ENCODE results near the gene CAPN14. TPM values are rescaled to one million over a fixed set of nuclear protein-coding genes. Genes with fewer than 3 reads are reported as not detected.

The CAPN14 gene
- total and polyA plus RNA-seq, 4 donors: 0.05 to 0.08 TPM; not detected in 2

- TF ChIP-seq, protein P1, sequence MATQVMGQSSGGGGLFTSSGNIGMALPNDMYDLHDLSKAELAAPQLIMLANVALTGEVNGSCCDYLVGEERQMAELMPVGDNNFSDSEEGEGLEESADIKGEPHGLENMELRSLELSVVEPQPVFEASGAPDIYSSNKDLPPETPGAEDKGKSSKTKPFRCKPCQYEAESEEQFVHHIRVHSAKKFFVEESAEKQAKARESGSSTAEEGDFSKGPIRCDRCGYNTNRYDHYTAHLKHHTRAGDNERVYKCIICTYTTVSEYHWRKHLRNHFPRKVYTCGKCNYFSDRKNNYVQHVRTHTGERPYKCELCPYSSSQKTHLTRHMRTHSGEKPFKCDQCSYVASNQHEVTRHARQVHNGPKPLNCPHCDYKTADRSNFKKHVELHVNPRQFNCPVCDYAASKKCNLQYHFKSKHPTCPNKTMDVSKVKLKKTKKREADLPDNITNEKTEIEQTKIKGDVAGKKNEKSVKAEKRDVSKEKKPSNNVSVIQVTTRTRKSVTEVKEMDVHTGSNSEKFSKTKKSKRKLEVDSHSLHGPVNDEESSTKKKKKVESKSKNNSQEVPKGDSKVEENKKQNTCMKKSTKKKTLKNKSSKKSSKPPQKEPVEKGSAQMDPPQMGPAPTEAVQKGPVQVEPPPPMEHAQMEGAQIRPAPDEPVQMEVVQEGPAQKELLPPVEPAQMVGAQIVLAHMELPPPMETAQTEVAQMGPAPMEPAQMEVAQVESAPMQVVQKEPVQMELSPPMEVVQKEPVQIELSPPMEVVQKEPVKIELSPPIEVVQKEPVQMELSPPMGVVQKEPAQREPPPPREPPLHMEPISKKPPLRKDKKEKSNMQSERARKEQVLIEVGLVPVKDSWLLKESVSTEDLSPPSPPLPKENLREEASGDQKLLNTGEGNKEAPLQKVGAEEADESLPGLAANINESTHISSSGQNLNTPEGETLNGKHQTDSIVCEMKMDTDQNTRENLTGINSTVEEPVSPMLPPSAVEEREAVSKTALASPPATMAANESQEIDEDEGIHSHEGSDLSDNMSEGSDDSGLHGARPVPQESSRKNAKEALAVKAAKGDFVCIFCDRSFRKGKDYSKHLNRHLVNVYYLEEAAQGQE (IDR thresholded peaks at IDR 0.05): no peak
- no peak for TF ChIP-seq ATF3 (IDR thresholded peaks at IDR 0.05)
- no peak for TF ChIP-seq HNF4G (IDR thresholded peaks at IDR 0.05)
- no peak for TF ChIP-seq FOXA1 (IDR thresholded peaks at IDR 0.05)
- TF ChIP-seq RAD21 (IDR thresholded peaks at IDR 0.05): no peak
- TF ChIP-seq GABPA (IDR thresholded peaks at IDR 0.05 in 1 of 2, conservative IDR thresholded peaks at IDR 0.05 in 1 of 2): no peak
- TF ChIP-seq ZBTB33 (IDR thresholded peaks at IDR 0.05): no peak
Measured at GRCh38 chr2:31244101-31244500, 26.8 kb upstream of the CAPN14 start (continued).

GRCh38 chr2:31243053-31243452 is 25.7 kb upstream of the CAPN14 start:
- Histone ChIP-seq H3K27me3 (ENCODE audit: control insufficient read depth in 4 of 4, insufficient read depth in 4 of 4, low read length in 3 of 4) (no peaks in the 10 kb centered on the region), H3K9me3 (ENCODE audit: control insufficient read depth in 4 of 4, low read length in 3 of 4) (no peaks in the 10 kb centered on the region), H3K4me1 (ENCODE audit: control insufficient read depth in 4 of 4, insufficient read depth in 4 of 4, low read length in 3 of 4) (no peaks in the 10 kb centered on the region), H3K9ac (ENCODE audit: low read depth in 1 of 2, low read length in 2 of 2) (no peak overlapping the region), H3K4me3 (ENCODE audit: low read depth in 1 of 3, low read length in 3 of 3) (no peak overlapping the region), H3K27ac (ENCODE audit: low read depth in 1 of 2, low read length in 2 of 2) (no peak overlapping the region), H3K36me3 (ENCODE audit: control insufficient read depth in 4 of 4, insufficient read depth in 3 of 4, low read depth in 1 of 4, low read length in 3 of 4) (no peaks in the 10 kb centered on the region)
- 87% methylated on average over 5 of the region's 5 CpGs for WGBS
- peak; percentile 6 for DNase-seq (ENCODE audit: low spot score)
- TF ChIP-seq GABPA (IDR thresholded peaks at IDR 0.05 in 1 of 2, conservative IDR thresholded peaks at IDR 0.05 in 1 of 2) (no peak), EGR1 (IDR thresholded peaks at IDR 0.05; ENCODE audit: low read depth in 2 of 2) (no peak), ATF3 (IDR thresholded peaks at IDR 0.05) (no peak), HNF4G (IDR thresholded peaks at IDR 0.05) (no peak), FOXA2 (IDR thresholded peaks at IDR 0.05) (no peak), SP1 (IDR thresholded peaks at IDR 0.05) (no peak), ZBTB33 (IDR thresholded peaks at IDR 0.05) (no peak), FOXA1 (IDR thresholded peaks at IDR 0.05) (no peak), YY1 (IDR thresholded peaks at IDR 0.05) (no peak), HNF4A (conservative IDR thresholded peaks at IDR 0.05) (no peak), JUND (IDR thresholded peaks at IDR 0.05) (no peak), RXRA (IDR thresholded peaks at IDR 0.05) (no peak), RAD21 (IDR thresholded peaks at IDR 0.05) (no peak), TAF1 (conservative IDR thresholded peaks at IDR 0.05) (no peak)
- TF ChIP-seq, protein P1 (IDR thresholded peaks at IDR 0.05): no peak
- TF ChIP-seq, protein P2, sequence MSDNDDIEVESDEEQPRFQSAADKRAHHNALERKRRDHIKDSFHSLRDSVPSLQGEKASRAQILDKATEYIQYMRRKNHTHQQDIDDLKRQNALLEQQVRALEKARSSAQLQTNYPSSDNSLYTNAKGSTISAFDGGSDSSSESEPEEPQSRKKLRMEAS (IDR thresholded peaks at IDR 0.05): no peak
- TF ChIP-seq, protein P3, sequence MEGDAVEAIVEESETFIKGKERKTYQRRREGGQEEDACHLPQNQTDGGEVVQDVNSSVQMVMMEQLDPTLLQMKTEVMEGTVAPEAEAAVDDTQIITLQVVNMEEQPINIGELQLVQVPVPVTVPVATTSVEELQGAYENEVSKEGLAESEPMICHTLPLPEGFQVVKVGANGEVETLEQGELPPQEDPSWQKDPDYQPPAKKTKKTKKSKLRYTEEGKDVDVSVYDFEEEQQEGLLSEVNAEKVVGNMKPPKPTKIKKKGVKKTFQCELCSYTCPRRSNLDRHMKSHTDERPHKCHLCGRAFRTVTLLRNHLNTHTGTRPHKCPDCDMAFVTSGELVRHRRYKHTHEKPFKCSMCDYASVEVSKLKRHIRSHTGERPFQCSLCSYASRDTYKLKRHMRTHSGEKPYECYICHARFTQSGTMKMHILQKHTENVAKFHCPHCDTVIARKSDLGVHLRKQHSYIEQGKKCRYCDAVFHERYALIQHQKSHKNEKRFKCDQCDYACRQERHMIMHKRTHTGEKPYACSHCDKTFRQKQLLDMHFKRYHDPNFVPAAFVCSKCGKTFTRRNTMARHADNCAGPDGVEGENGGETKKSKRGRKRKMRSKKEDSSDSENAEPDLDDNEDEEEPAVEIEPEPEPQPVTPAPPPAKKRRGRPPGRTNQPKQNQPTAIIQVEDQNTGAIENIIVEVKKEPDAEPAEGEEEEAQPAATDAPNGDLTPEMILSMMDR (IDR thresholded peaks at IDR 0.05; ENCODE audit: low read depth, low read length, missing input control): no peak

All from liver (tissue), 9 donors.